HG03108 (cell line): ENCODE results near the gene SOX13.

Experiments
- ATAC-seq: cut with Tn5 transposase; IDR thresholded peaks from one replicate; pipeline ENCODE4 v1.9.1; 2021; ENCODE audit warnings: moderate library complexity; ENCODE audit not compliant: unreplicated experiment

SOX13 gene

GRCh38 chr1:204104331-204105130, 31.6 kb downstream of the SOX13 start:
- no peak for ATAC-seq

GRCh38 chr1:204105131-204105515, 32.2 kb downstream of the SOX13 start:
- no peak for ATAC-seq

GRCh38 chr1:204106825-204107224, 33.9 kb downstream of the SOX13 start:
- ATAC-seq, result no peak

- ATAC-seq, result no peak
Measured at GRCh38 chr1:204107892-204108291, 35.0 kb downstream of the SOX13 start.

GRCh38 chr1:204108312-204109141, 35.6 kb downstream of the SOX13 start:
- no peak for ATAC-seq

GRCh38 chr1:204110894-204111633, 38.1 kb downstream of the SOX13 start:
- ATAC-seq, result no peak

GRCh38 chr1:204112876-204113730, 40.2 kb downstream of the SOX13 start:
- ATAC-seq, result no peak

GRCh38 chr1:204113896-204114295, 41.0 kb downstream of the SOX13 start:
- ATAC-seq, result no peak

GRCh38 chr1:204114606-204115005, 41.7 kb downstream of the SOX13 start:
- no peak for ATAC-seq

- no peak for ATAC-seq
Measured at GRCh38 chr1:204115116-204115515, 42.2 kb downstream of the SOX13 start.

- no peak for ATAC-seq
Measured at GRCh38 chr1:204116539-204116938, 43.6 kb downstream of the SOX13 start.

GRCh38 chr1:204121840-204122555, 49.1 kb downstream of the SOX13 start:
- ATAC-seq, result no peak

- no peak for ATAC-seq
Measured at GRCh38 chr1:204123376-204123775, 50.5 kb downstream of the SOX13 start.

- ATAC-seq, result no peak
Measured at GRCh38 chr1:204124639-204125038, 51.7 kb downstream of the SOX13 start.

- ATAC-seq, result no peak
Measured at GRCh38 chr1:204125759-204126351, 52.9 kb downstream of the SOX13 start.

GRCh38 chr1:204126386-204126785, 53.5 kb downstream of the SOX13 start:
- no peak for ATAC-seq

- ATAC-seq, result no peak
Measured at GRCh38 chr1:204126956-204127355, 54.0 kb downstream of the SOX13 start.

- no peak for ATAC-seq
Measured at GRCh38 chr1:204127597-204128242, 54.8 kb downstream of the SOX13 start.

- ATAC-seq, result no peak
Measured at GRCh38 chr1:204128464-204128963, 55.6 kb downstream of the SOX13 start.
